NCI-H526 treated with DMSO at 0.1 percent for 48 hours (cell line): ENCODE results near the gene KATNB1.
"Not testable (repeated sequence)": the region's sequence is repeated elsewhere in the genome, so short reads cannot be mapped to it uniquely, and the experiment has no call there.

ENCODE experiments used
- DNase-seq: peaks from one replicate; lab custom pipeline; 2025; lab: John Stamatoyannopoulos, UW

The KATNB1 gene

GRCh38 chr16:57773019-57773418 lies 37.4 kb downstream of the KATNB1 start:
- no peak for DNase-seq

GRCh38 chr16:57773655-57774295 lies 38.2 kb downstream of the KATNB1 start:
- DNase-seq: no peak

- DNase-seq: no peak
Measured at GRCh38 chr16:57774705-57775285, 39.2 kb downstream of the KATNB1 start.

- peak; percentile 21 for DNase-seq
Measured at GRCh38 chr16:57775661-57776469, 40.3 kb downstream of the KATNB1 start.

DNA sequence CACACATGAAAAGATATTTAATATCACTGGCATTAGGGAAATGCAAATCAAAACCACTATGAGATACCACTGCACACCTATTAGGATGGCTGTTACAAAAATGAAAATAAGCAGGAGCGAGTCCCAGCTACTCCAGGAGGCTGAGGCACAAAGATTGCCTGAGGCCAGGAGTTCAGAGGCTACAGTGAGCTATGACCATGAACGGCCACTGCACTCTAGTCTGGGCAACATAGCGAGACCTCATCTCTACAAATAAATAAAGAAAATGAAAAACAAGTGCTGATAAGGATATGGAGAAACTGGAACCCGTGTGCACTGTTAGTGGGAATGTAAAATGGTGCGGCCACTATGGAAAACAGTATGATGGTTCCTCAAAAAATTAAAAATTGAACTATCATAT lies 43.1 kb downstream of the KATNB1 start:
- peak; percentile 19 for DNase-seq

DNA sequence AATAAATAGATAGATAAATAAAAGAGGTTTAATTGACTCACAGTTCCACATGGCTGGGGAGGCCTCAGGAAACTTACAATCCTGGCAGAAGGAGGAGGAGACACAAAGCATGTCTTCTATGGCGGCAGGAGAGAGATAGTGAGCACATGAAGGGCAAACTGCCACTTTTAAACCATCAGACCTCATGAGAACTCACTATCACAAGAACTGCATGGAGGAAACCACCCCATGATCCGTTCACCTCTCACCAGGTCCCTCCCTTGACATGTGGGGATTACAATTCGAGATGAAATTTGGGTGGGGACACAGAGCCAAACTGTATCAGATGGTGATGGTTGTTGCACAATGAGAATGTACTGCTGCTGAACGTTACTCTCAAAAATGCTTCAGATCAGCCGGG lies 44.3 kb downstream of the KATNB1 start:
- not testable (repeated sequence) for DNase-seq

- no peak for DNase-seq
Measured at GRCh38 chr16:57781349-57781740, 45.8 kb downstream of the KATNB1 start.

- DNase-seq: no peak
Measured at GRCh38 chr16:57781741-57782606, 46.4 kb downstream of the KATNB1 start.

GRCh38 chr16:57782607-57783055 lies 47.1 kb downstream of the KATNB1 start:
- DNase-seq: not testable (repeated sequence)

DNA sequence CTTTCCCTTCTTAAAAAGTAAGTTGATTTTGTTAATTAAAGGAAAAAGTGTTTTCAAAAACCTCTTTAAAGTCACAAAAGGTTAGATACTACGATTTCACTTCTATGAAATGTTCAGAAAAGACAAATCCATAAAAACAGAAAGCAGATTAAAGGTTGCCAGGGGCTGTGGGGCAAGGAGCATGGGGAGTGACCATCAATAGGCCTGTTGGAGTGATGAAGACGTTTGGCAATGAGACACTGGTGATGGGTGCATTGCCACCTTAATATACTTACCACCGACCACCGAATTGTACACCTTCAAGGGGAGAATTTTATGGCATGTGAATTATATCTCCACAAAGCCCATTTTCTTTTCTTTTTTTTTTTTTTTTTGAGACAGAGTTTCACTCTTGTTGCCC lies 47.5 kb downstream of the KATNB1 start:
- DNase-seq: no peak

GRCh38 chr16:57783883-57784282 lies 48.3 kb downstream of the KATNB1 start:
- DNase-seq: no peak

GRCh38 chr16:57784334-57784733 lies 48.8 kb downstream of the KATNB1 start:
- DNase-seq: no peak

GRCh38 chr16:57785385-57785784 lies 49.8 kb downstream of the KATNB1 start:
- no peak for DNase-seq

GRCh38 chr16:57785924-57786323 lies 50.4 kb downstream of the KATNB1 start:
- no peak for DNase-seq

DNA sequence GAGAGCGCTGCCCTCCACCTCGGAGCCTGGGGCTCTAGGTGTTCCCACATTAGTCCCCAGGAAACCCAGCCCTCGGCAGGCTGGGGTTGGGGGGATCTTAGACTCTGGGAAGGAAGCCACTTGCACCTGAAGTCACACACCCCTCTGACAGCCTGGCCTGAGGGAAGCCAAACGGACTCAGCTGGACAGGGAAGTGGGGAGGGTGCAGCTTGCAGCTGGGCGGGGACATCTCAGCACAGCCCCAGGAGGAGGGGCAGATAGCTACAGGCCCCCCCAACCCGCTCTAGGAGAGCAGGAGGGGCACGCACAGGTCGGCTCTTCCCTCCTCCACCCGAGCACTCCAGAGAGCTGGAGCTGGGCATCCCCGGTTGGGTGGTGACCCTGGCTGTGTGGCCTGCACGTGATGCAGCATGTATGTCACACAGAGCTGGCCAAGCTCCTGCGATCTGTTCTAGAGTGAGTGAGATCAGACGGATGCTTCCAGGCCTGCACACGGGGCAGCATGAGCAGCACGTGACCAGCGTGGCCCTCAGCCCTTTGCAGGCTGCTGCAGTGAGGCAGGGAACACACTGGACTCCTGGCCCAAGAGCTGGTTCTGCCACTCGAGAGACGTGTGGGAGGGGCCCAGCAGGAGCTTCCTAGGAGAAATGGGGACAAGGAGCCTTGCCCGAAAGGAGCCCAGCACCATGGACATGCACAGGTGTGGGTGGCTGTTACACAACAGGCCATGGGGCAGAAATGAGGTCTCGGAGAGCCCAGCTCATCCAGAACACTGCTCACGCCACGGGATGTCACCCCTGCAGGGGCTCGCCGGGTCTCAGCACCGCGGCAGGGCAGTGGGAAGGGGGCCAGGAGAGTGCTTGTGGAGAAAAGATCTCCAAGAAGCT lies 51.3 kb downstream of the KATNB1 start:
- DNase-seq: no peak

DNA sequence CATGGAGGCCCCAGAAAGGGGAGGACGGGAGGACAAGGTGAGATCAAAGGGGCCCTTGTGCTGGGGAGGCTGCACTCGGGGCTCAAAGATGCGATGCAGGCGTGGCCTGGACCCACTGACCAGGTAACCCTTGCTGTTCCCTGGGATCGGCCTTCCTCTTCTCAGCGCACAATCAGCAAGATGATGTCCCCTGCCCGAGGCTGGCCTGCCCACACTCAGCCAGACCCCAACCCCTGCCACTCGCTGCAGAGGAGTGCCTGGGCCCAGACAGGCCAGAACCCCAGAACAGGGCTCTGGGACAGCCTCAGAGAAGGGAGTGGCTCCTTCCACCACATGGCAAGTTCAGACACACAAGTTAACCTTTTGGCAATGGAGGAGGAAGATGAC lies 51.9 kb downstream of the KATNB1 start:
- DNase-seq: no peak

DNA sequence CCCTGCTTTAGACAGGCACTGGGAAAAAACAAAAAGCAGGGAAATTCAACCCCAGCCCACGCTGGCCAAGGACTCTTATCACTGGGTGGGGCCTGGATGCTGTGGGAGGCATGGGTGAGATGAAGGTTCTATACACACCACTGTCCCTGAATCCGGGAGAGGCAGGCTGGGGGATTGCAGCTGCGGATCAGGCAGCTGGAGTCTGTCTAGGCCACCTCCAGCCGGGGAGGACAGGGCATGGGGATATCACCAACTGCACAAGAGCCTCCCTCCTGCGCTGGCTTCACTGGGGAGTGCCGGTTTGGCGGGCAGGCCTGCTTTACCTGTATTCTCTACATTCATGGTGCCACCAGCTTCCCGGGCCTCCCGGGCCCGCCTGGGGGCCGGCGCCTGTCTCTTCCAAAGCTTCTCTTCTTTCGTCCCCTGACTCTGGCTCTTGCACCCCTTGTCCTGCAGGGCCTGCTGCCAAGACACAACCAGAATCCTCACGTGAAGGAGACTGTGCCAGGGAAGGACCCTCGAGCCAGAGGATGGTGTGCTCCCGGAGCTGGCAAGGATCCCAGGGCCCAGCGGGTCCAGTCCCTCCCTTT lies 52.8 kb downstream of the KATNB1 start:
- no peak for DNase-seq

- DNase-seq: no peak
Measured at GRCh38 chr16:57788951-57789350, 53.4 kb downstream of the KATNB1 start.

DNA sequence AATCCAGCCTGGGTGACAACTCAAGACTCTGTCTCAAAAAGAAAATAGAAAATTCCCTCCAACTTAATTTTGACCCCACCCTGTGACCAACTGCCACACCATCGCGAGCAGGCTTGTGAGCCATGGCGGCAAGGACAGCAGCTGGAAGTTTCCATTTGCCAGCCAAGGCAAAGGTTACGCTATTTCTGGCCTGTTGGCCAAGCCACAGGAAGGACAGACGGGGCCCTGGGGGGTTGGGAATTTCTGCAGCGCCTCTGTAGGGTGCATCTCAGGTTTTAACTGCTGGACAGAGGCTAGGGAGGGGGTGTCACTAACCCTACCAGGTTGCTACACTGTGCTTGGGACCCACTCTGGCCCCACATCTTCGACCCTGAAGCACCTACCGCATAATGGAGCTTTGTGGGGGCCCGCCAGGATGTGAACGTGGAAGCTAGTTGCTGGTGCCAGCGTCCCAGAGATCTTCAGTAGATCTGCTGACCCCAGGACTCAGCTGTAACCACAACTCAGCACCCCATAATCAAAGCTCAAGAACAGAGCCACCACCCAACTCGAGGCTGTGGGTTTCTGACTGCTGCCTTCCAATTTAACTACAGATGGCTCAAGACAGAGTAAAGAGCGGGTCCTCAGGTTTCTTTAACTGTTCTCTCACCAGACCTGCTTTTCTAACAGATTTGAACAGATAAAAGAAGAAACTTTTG lies 55.8 kb downstream of the KATNB1 start:
- DNase-seq: no peak

- no peak for DNase-seq
Measured at GRCh38 chr16:57791893-57792461, 56.4 kb downstream of the KATNB1 start.
